ENCODE results near the gene PPFIA4. TPM values are rescaled to one million over a fixed set of nuclear protein-coding genes. Genes with fewer than 3 reads are reported as not detected.
"Not testable (repeated sequence)": the region's sequence is repeated elsewhere in the genome, so short reads cannot be mapped to it uniquely, and the experiment has no call there.

Gene PPFIA4
- total RNA-seq, 2 experiments from 2014 or later, result 0.93 to 0.98 TPM

- Histone ChIP-seq H3K27ac (ENCODE audit: low read depth in 1 of 2, low read length in 2 of 2) (no peak overlapping the region), H3K9me3 (ENCODE audit: control insufficient read depth in 1 of 2, insufficient read depth in 1 of 2, low read length in 2 of 2) (no peaks in the 10 kb centered on the region), H3K27me3 (ENCODE audit: control insufficient read depth in 1 of 2, insufficient read depth in 2 of 2, low read length in 2 of 2) (peaks cover 0 to 5% of the 10 kb centered on the region in 2 experiments), H3K36me3 (ENCODE audit: insufficient read depth, low read length) (no peaks in the 10 kb centered on the region), H3K4me1 (ENCODE audit: insufficient read depth, low read length) (no peaks in the 10 kb centered on the region), H3K4me3 (ENCODE audit: low read length) (no peak overlapping the region)
- H3K27ac Mint-ChIP-seq, result no peak overlapping the region
- peaks cover 27% of the 10 kb centered on the region for H3K27me3 Mint-ChIP-seq
- intact Hi-C loops (cut with DNase I, micrococcal nuclease), result no loop called here
- DNase-seq (no peak), ATAC-seq (ENCODE audit: poor library complexity) (no peak)
- no peak for TF ChIP-seq CTCF (IDR thresholded peaks at IDR 0.05)
- H3K4me3 Mint-ChIP-seq, result no peak overlapping the region
- H3K9me3 Mint-ChIP-seq, result no peaks in the 10 kb centered on the region
- no peaks in the 10 kb centered on the region for H3K4me1 Mint-ChIP-seq (ENCODE audit: low read depth)
- ChIA-PET POLR2A (interaction anchor here (1.7 kb wide), 1 partner anchor 14 kb away, joined by 5 read pairs; no protein-coding TSS in a partner anchor), CTCF (interaction anchor here (0.7 kb wide), 3 partner anchors 12 to 43 kb away, joined by 3 to 4 read pairs (median 4); no protein-coding TSS in a partner anchor)
- no peaks in the 10 kb centered on the region for H3K36me3 Mint-ChIP-seq (ENCODE audit: low read depth)
Observed at GRCh38 chr1:202981939-202982338, 44.4 kb upstream of the PPFIA4 start.

- intact Hi-C loops (cut with DNase I, micrococcal nuclease), result no loop called here
- DNase-seq, result peak in 1 of 14 experiments; percentile 18
- no peak for TF ChIP-seq CTCF (IDR thresholded peaks at IDR 0.05)
- Mint-ChIP-seq H3K36me3 (ENCODE audit: low read depth) (no peaks in the 10 kb centered on the region), H3K9me3 (no peaks in the 10 kb centered on the region), H3K27me3 (peaks cover 31% of the 10 kb centered on the region), H3K27ac (no peak overlapping the region), H3K4me1 (ENCODE audit: low read depth) (no peaks in the 10 kb centered on the region), H3K4me3 (no peak overlapping the region)
- no peak overlapping the region for H3K4me3 ChIP-seq (ENCODE audit: low read length)
- no peaks in the 10 kb centered on the region for H3K36me3 ChIP-seq (ENCODE audit: insufficient read depth, low read length)
- H3K4me1 ChIP-seq (ENCODE audit: insufficient read depth, low read length), result no peaks in the 10 kb centered on the region
- peaks cover 0 to 5% of the 10 kb centered on the region in 2 experiments for H3K27me3 ChIP-seq (ENCODE audit: control insufficient read depth in 1 of 2, insufficient read depth in 2 of 2, low read length in 2 of 2)
- no peak overlapping the region for H3K27ac ChIP-seq (ENCODE audit: low read depth in 1 of 2, low read length in 2 of 2)
- H3K9me3 ChIP-seq (ENCODE audit: control insufficient read depth in 1 of 2, insufficient read depth in 1 of 2, low read length in 2 of 2), result no peaks in the 10 kb centered on the region
- POLR2A ChIA-PET, result interaction anchor here (1.7 kb wide), 1 partner anchor 15 kb away, joined by 5 read pairs; no protein-coding TSS in a partner anchor
- ATAC-seq (ENCODE audit: poor library complexity), result no peak
- CTCF ChIA-PET, result interaction anchor here (0.7 kb wide), 1 partner anchor 42 kb away, joined by 4 read pairs; no protein-coding TSS in a partner anchor
Observed at GRCh38 chr1:202982715-202983430, 43.4 kb upstream of the PPFIA4 start.

- H3K9me3 ChIP-seq (ENCODE audit: control insufficient read depth in 1 of 2, insufficient read depth in 1 of 2, low read length in 2 of 2); DNase-seq; H3K4me3 Mint-ChIP-seq; H3K27ac ChIP-seq (ENCODE audit: low read depth in 1 of 2, low read length in 2 of 2); H3K4me1 ChIP-seq (ENCODE audit: insufficient read depth, low read length); H3K27ac Mint-ChIP-seq; H3K27me3 ChIP-seq (ENCODE audit: control insufficient read depth in 1 of 2, insufficient read depth in 2 of 2, low read length in 2 of 2); H3K36me3 Mint-ChIP-seq (ENCODE audit: low read depth); intact Hi-C loops (cut with DNase I, micrococcal nuclease); POLR2A ChIA-PET; H3K4me3 ChIP-seq (ENCODE audit: low read length); H3K4me1 Mint-ChIP-seq (ENCODE audit: low read depth); ATAC-seq (ENCODE audit: poor library complexity); H3K9me3 Mint-ChIP-seq; H3K36me3 ChIP-seq (ENCODE audit: insufficient read depth, low read length): not testable (repeated sequence)
- peaks cover 17% of the 10 kb centered on the region for H3K27me3 Mint-ChIP-seq
- CTCF ChIA-PET, result interaction anchor here (0.6 kb wide), 1 partner anchor 885 kb away, joined by 3 read pairs; no protein-coding TSS in a partner anchor
Observed at GRCh38 chr1:202986120-202986519, 40.2 kb upstream of the PPFIA4 start.
